PC-3 (cell line): Measurements from ENCODE around the gene CACNA1C. TPM values are rescaled to one million over a fixed set of nuclear protein-coding genes. Genes with fewer than 3 reads are reported as not detected.

ENCODE experiments used
- ATAC-seq: fragments of 200-7000 bp; cut with Tn5 transposase; 2 replicates; pipeline ENCODE4 v1.9.1; 2020; ENCODE audit warnings: mild to moderate bottlenecking, moderate library complexity
- BruUV-seq: library from RNA; stranded (reverse); fragments of 400-500 nt; replicated peaks from 2 replicates; lab custom pipeline; 2021; lab: Mats Ljungman, UMichigan
- CTCF ChIA-PET: fragments of 300-600 bp; sonication (Branson Sonifier 250); formaldehyde crosslinking; loops from one replicate; lab custom pipeline; 2022; ENCODE audit warnings: antibody characterized with exemption; lab: Charles Lee
- POLR2A ChIA-PET: fragments of 300-600 bp; sonication (Branson Sonifier 250); formaldehyde crosslinking; loops from one replicate; lab custom pipeline; 2022; ENCODE audit warnings: antibody characterized with exemption; ENCODE audit not compliant: unreplicated experiment; lab: Charles Lee
- DNase-seq: peaks from one replicate; pipeline ENCODE4 v3.0.0-alpha.2; 2015
- H2AFZ ChIP-seq: fragments of 300-600 bp; sonication (generic); 2 replicates; pipeline ENCODE4 v1.6.0; 2016; ENCODE audit warnings: antibody characterized with exemption, low read length
- H3F3A ChIP-seq: fragments of 300-600 bp; sonication (generic); one replicate; pipeline ENCODE4 v1.6.0; 2017; ENCODE audit warnings: antibody characterized with exemption, low read length, control low read depth, mild to moderate bottlenecking; ENCODE audit not compliant: unreplicated experiment
- H3K27ac ChIP-seq: fragments of 300-600 bp; sonication (generic); 2 replicates; pipeline ENCODE4 v1.5.1; 2016; ENCODE audit warnings: mild to moderate bottlenecking, low read length
- H3K27me3 ChIP-seq: fragments of 300-600 bp; sonication (generic); 2 replicates; pipeline ENCODE4 v1.6.1; 2016; ENCODE audit warnings: low read length, mixed read lengths
- H3K36me3 ChIP-seq: fragments of 300-600 bp; sonication (generic); 2 replicates; pipeline ENCODE4 v1.6.1; 2016; ENCODE audit warnings: low read depth, mixed run types, low read length, mixed read lengths
- H3K4me1 ChIP-seq: fragments of 300-600 bp; sonication (generic); 2 replicates; pipeline ENCODE4 v1.5.1; 2016; ENCODE audit warnings: low read length; ENCODE audit not compliant: insufficient read depth
- H3K4me2 ChIP-seq: fragments of 300-600 bp; sonication (generic); 2 replicates; pipeline ENCODE4 v1.6.0; 2016; ENCODE audit warnings: low read length
- H3K4me3 ChIP-seq: fragments of 300-600 bp; sonication (generic); 2 replicates; pipeline ENCODE4 v1.5.1; 2016; ENCODE audit warnings: mild to moderate bottlenecking, low read length, mixed read lengths
- H3K79me2 ChIP-seq: fragments of 300-600 bp; sonication (generic); 2 replicates; pipeline ENCODE4 v1.6.1; 2017; ENCODE audit warnings: low read length, mixed read lengths
- H3K9ac ChIP-seq: fragments of 300-600 bp; sonication (generic); 2 replicates; pipeline ENCODE4 v1.6.0; 2016; ENCODE audit warnings: mild to moderate bottlenecking, low read length
- H3K9me2 ChIP-seq: fragments of 300-600 bp; sonication (generic); replicated peaks from 2 replicates; pipeline ENCODE4 v1.6.1; 2016; ENCODE audit warnings: mixed run types, low read length, mixed read lengths
- H3K9me3 ChIP-seq: fragments of 300-600 bp; sonication (generic); 2 replicates; pipeline ENCODE4 v1.6.1; 2016; ENCODE audit warnings: low read length, mixed read lengths
- H4K20me1 ChIP-seq: fragments of 300-600 bp; sonication (generic); 2 replicates; pipeline ENCODE4 v1.6.1; 2016; ENCODE audit warnings: low read length, mixed read lengths
- CTCF ChIP-seq: fragments of 300-600 bp; sonication (generic); conservative IDR thresholded peaks from 2 replicates; pipeline ENCODE4 v1.5.1; 2017; ENCODE audit warnings: antibody characterized with exemption, low read depth, mild to moderate bottlenecking, low read length
- EZH2 ChIP-seq: fragments of 300-600 bp; sonication (generic); IDR thresholded peaks from one replicate; pipeline ENCODE4 v1.6.1; 2017; ENCODE audit warnings: antibody characterized with exemption, mild to moderate bottlenecking, low read length; ENCODE audit not compliant: unreplicated experiment
- EZH2phosphoT487 ChIP-seq: fragments of 300-600 bp; sonication (generic); IDR thresholded peaks from 2 replicates; pipeline ENCODE4 v1.6.1; 2018; ENCODE audit warnings: mild to moderate bottlenecking, antibody characterized with exemption, low read length, borderline replicate concordance
- intact Hi-C: fragments of 100-400 bp; cut with micrococcal nuclease; formaldehyde crosslinking; loops from 2 replicates; pipeline ENCODE4 v1.9.0; 2023
- total RNA-seq: library from RNA; depleted of rRNA; stranded (reverse); fragments of >200 nt; gene quantifications from 2 replicates; pipeline ENCODE4 v1.2.3, GENCODE V29; 2014

The CACNA1C gene
- total RNA-seq, 1 experiment from 2014 or later = not detected

- no peak overlapping the region for H3K4me2 ChIP-seq
- POLR2A ChIA-PET = no interaction called here
- H3K9me2 ChIP-seq = no peaks in the 10 kb centered on the region
- CTCF ChIA-PET = no interaction called here
- H2AFZ ChIP-seq = no peak overlapping the region
- H3K36me3 ChIP-seq = no peaks in the 10 kb centered on the region
- no peaks in the 10 kb centered on the region for H3F3A ChIP-seq
- no peak overlapping the region for H3K27ac ChIP-seq
- no TSS peak for BruUV-seq
- no peak overlapping the region for H3K9ac ChIP-seq
- H3K4me3 ChIP-seq = no peak overlapping the region
- no peaks in the 10 kb centered on the region for H4K20me1 ChIP-seq
- intact Hi-C loops = no loop called here
- ATAC-seq (no peak), DNase-seq (no peak)
- peaks cover 10% of the 10 kb centered on the region; the same call in 1 of the 2 replicates for H3K4me1 ChIP-seq
- H3K79me2 ChIP-seq = no peaks in the 10 kb centered on the region
- peaks cover 27% of the 10 kb centered on the region for H3K27me3 ChIP-seq
- no peak for TF ChIP-seq CTCF
- no peak for TF ChIP-seq EZH2
- no peak for TF ChIP-seq EZH2phosphoT487
- no peaks in the 10 kb centered on the region for H3K9me3 ChIP-seq
Measured at GRCh38 chr12:2125651-2126522, 73.1 kb downstream of the CACNA1C start.

DNA sequence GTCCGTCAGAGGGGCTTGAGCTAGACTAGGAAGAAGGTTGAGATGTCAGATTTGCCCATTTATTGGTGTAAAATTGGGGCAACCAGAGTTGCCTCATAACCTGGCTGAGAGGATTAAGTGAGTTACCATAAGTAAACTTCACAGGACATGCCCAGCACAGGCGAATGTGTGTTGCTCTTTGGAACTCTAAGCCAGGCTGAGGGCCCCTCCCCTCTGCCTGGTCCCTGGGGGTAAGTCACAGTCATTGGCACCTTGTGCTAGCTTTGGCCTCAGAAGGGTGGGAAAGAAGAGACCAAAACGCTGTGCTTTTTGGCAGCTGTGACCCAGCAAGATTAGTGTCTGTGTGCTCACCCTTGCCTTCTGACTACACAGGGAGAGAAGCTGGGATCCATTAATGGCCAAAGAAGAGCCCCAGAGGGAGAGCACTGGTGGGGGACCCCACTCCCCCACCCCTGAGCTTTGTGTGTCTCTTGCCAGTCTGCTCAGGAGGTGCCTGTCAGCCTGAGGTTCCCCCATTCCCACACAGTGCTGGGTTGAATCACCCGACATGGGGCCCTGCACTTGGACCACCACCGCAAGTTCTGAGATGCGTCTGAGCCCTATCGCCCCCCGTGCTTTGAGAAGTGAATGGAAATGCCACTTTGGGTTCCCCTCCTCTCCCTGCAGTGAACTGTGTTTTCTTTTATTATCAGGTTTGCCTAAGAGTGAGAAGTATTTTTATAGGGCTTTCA, 74.1 kb downstream of the CACNA1C start:
- peaks cover 18% of the 10 kb centered on the region for H3K27me3 ChIP-seq
- no peak overlapping the region for H3K4me3 ChIP-seq
- no peaks in the 10 kb centered on the region for H3K9me2 ChIP-seq
- H3K9ac ChIP-seq = no peak overlapping the region
- CTCF ChIA-PET = no interaction called here
- no peaks in the 10 kb centered on the region for H4K20me1 ChIP-seq
- no peaks in the 10 kb centered on the region for H3F3A ChIP-seq
- intact Hi-C loops = no loop called here
- no peaks in the 10 kb centered on the region for H3K9me3 ChIP-seq
- no peak overlapping the region for H2AFZ ChIP-seq
- TF ChIP-seq EZH2 (no peak), CTCF (no peak), EZH2phosphoT487 (no peak)
- no peaks in the 10 kb centered on the region for H3K79me2 ChIP-seq
- no peak overlapping the region for H3K4me2 ChIP-seq
- ATAC-seq = no peak
- no peak overlapping the region for H3K27ac ChIP-seq
- no TSS peak for BruUV-seq
- POLR2A ChIA-PET = no interaction called here
- DNase-seq = no peak
- no peaks in the 10 kb centered on the region for H3K36me3 ChIP-seq
- H3K4me1 ChIP-seq = peaks cover 10% of the 10 kb centered on the region; the same call in 1 of the 2 replicates
